ENCODE data around the gene TOM1. TPM values are rescaled to one million over a fixed set of nuclear protein-coding genes. Genes with fewer than 3 reads are reported as not detected.

The TOM1 gene
- total and polyA plus RNA-seq, 2 of the 13 experiments (the other 11 are each of a cell fraction or from before 2014, with no cell fraction given): 30.8 to 87.3 TPM

GRCh38 chr22:35322893-35323292, 23.2 kb downstream of the TOM1 start:
- Histone ChIP-seq H3K36me3 (replicated peaks in 1 of 2; ENCODE audit: control insufficient read depth in 1 of 2, insufficient read depth in 2 of 2, low read length in 2 of 2) (peaks cover 47 to 82% of the 10 kb centered on the region in 2 experiments), H3K4me1 (ENCODE audit: insufficient read depth, low read length) (peaks cover 11% of the 10 kb centered on the region), H3K27ac (ENCODE audit: extremely low read length, insufficient read depth, low read length) (no peak overlapping the region), H3K9ac (ENCODE audit: insufficient read depth, low read depth, low read length) (no peak overlapping the region), H3K9me3 (ENCODE audit: low read length) (no peaks in the 10 kb centered on the region), H2AFZ (ENCODE audit: low read length) (no peak overlapping the region), H3K4me3 (replicated peaks in 1 of 3; ENCODE audit: insufficient read depth in 1 of 3, low read depth in 2 of 3, low read length in 3 of 3) (no peak overlapping the region), H4K20me1 (ENCODE audit: insufficient read depth, low read length) (no peaks in the 10 kb centered on the region), H3K27me3 (ENCODE audit: control insufficient read depth in 1 of 2, insufficient read depth in 2 of 2, low read length in 2 of 2) (no peaks in the 10 kb centered on the region), H3K4me2 (ENCODE audit: low read depth, low read length) (no peak overlapping the region), H3K79me2 (ENCODE audit: insufficient read depth, low read length) (no peaks in the 10 kb centered on the region)
- no TSS peak for BruUV-seq (replicated peaks)
- in situ Hi-C loops (cut with HindIII; ENCODE audit: extremely low pct_ligation_motif_present, low pct_unique_long_range_greater_than_20kb): no loop called here
- ChIA-PET CTCF (ENCODE audit: low intra/inter-chr PET ratio, low total read pairs) (no interaction called here), POLR2A (no interaction called here)
- FAIRE-seq (no peak), DNase-seq (ENCODE audit: low spot score) (no peak), ATAC-seq (no peak)
- 97% methylated on average over 11 of the region's 15 CpGs for WGBS (ENCODE audit: low lambda C conversion rate)
- intact Hi-C loops (cut with micrococcal nuclease; ENCODE audit: unreplicated experiment): no loop called here
- TF ChIP-seq ZNF569 (CRISPR knock-in tag; IDR thresholded peaks at IDR 0.05; ENCODE audit: borderline replicate concordance): no peak
- no peak for TF ChIP-seq KDM3A (CRISPR knock-in tag; IDR thresholded peaks at IDR 0.05; ENCODE audit: low read depth)
- TF ChIP-seq ZNF274 (CRISPR knock-in tag; IDR thresholded peaks at IDR 0.05): no peak
- no peak for TF ChIP-seq ZNF18 (CRISPR knock-in tag; IDR thresholded peaks at IDR 0.05; ENCODE audit: insufficient replicate concordance)
- TF ChIP-seq ZNF180 (CRISPR knock-in tag; IDR thresholded peaks at IDR 0.05; ENCODE audit: borderline replicate concordance, low read depth): no peak
- TF ChIP-seq AHDC1 (CRISPR knock-in tag; IDR thresholded peaks at IDR 0.05; ENCODE audit: borderline replicate concordance): no peak
- no peak for TF ChIP-seq SMARCC2 (IDR thresholded peaks at IDR 0.05)
- no peak for TF ChIP-seq CSRNP2 (CRISPR knock-in tag; conservative IDR thresholded peaks at IDR 0.05; ENCODE audit: low read depth)
- no peak for TF ChIP-seq ETV6 (CRISPR knock-in tag; conservative IDR thresholded peaks at IDR 0.05)
- TF ChIP-seq USF2 (IDR thresholded peaks at IDR 0.05; ENCODE audit: low read depth, low read length): no peak
- TF ChIP-seq USF2 (CRISPR knock-in tag; IDR thresholded peaks at IDR 0.05; ENCODE audit: borderline replicate concordance): no peak
- no peak for TF ChIP-seq RBM39 (IDR thresholded peaks at IDR 0.05; ENCODE audit: low read depth, low read length, poor library complexity, severe bottlenecking)
